Activated CD4-positive, CD25-positive, alpha-beta regulatory T cell treated with anti-CD3 and anti-CD28 coated beads, Interleukin-2, amount 50 U/mL, for 72 hours (primary cell): Measurements from ENCODE around the gene TEX36.
"Not testable (repeated sequence)": the region's sequence is repeated elsewhere in the genome, so short reads cannot be mapped to it uniquely, and the experiment has no call there.

Experiments used
- DNase-seq: peaks from one replicate; pipeline ENCODE4 v3.0.0; 2021

Gene TEX36

DNA sequence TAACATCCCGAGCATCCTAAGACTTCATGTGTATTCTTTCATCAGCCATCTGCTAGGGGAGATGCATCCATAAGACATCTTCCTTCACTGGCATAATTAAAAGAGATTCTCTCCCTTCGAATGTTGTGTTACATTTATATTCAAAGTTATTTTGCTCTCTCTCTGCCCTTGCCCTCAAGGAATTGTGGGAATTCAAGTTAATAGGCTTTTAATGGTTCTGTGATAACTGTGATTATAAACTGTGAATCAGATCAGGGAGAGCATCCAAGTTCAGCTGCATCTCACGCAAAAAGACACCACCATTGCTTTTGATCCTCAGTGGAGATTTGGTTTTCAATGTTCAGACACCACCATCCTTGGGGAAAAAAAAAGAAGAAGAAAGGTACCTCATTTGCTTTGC is 9.2 kb upstream of the TEX36 start:
- no peak for DNase-seq

GRCh38 chr10:125691160-125691981 is 8.4 kb upstream of the TEX36 start:
- DNase-seq = no peak

- no peak for DNase-seq
Measured at GRCh38 chr10:125689955-125690569, 7.1 kb upstream of the TEX36 start.

DNA sequence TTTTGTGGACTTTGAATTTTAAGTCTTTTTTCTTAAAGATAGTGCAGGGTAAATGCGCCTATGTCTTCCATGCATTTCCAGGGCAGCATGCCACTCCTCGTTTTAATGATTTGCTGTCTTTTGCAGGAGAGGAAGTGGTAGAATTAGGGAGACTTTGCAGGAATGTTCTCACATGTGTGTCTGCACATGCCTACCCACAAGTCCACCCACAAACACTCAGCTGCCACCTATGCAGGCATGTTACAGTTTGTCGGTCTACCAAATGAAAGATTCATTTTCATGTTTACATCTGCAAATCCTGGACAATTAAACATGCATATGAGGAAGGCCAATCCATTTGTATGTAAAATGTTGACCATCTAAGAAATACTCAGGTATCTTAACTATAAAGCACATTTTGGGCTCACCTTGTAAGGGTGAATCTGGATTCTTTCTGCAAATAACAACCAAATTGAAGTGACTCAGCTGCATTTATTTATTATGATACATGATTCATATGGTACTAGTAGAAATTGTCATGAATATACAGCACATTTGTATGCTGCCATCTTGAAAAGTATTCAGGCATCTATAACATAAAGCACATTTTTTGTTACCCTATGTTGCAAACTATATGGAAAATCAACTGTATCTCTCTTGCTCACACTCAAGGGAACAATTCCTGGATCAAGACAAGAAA is 4.7 kb upstream of the TEX36 start:
- no peak for DNase-seq

- no peak for DNase-seq
Measured at GRCh38 chr10:125684581-125684980, 1.6 kb upstream of the TEX36 start.

DNA sequence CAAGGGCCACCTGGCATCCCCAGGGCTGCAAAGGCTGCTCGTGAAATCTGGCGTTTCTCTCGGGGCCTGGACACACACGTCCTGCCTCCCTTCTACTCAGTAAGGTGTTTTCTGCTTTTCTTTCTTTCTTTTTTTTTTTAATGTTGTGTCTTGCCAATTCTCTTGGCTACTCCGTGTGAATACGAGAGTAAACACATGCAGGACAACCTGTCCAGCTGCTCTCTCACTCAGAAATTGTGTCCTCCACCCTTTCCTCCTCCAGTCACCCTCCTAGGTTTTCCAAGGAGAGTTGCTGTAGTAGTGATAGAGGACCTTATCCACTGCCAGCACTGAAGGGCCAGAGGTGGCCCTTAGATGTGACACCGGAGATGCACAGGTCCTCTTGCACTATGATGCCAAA is 858 bp upstream of the TEX36 start:
- DNase-seq = no peak

DNA sequence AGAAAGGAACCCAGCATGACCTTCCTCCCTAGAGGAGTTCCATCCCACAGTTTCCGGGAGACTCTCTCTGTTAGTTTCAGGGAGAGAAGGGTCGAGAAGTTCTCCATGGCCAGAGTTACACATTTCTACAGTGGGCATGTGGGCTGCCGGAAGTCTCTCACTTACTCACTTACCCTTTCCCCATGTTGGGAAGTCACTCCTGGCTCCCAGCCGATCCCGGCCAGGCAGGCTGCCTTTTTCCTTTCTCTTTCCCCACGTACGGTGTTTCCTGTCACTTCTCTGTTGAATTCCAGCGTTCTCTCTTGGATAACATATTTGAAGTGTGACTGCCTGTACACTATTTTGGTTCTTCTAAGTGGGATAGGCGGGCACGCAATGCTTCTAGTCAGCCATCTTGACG is 3.5 kb downstream of the TEX36 start:
- DNase-seq = no peak

DNA sequence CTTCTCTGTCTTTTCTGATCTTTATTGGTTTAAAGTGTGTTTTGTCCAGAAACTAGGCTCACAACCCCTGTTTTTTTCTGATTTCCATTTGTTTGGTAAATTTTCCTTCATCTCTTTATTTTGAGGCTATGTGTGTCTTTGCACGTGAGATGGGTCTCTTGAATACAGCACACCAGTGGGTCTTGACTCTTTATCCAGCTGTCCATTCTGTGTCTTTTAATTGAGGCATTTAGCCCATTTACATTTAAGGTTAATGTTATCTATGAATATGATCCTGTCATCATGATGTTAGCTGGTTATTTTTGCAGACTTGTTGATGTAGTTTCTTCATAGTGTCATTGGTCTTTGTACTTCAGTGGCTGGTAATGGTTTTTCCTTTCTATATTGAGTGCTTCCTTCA is 10.1 kb downstream of the TEX36 start:
- no peak for DNase-seq

GRCh38 chr10:125662584-125662983 is 20.4 kb downstream of the TEX36 start:
- DNase-seq = no peak

GRCh38 chr10:125661941-125662515 is 20.9 kb downstream of the TEX36 start:
- no peak for DNase-seq

- no peak for DNase-seq
Measured at GRCh38 chr10:125661431-125661940, 21.5 kb downstream of the TEX36 start.

- no peak for DNase-seq
Measured at GRCh38 chr10:125659071-125659470, 23.9 kb downstream of the TEX36 start.

- no peak for DNase-seq
Measured at GRCh38 chr10:125656523-125656922, 26.4 kb downstream of the TEX36 start.

GRCh38 chr10:125653113-125653512 is 29.9 kb downstream of the TEX36 start:
- DNase-seq = not testable (repeated sequence)

DNA sequence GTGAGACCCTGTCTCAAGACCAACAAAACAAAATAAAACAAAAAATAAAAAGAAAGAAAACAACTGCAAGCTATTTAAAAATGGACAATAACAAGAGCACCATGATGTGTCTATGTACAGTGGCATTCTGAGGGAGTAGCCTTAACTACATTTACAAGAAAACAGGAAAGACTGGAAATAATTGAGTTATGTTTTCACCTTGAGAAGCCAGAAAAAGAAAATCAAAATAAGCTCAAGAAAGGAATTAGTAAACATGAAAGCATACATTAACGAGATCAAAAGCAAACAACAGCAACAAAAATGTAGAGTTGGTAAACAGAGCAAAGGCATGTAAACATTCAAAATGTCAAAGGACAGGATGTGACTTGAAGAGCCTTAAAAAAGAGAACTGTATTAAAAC is 36.7 kb downstream of the TEX36 start:
- DNase-seq = no peak

DNA sequence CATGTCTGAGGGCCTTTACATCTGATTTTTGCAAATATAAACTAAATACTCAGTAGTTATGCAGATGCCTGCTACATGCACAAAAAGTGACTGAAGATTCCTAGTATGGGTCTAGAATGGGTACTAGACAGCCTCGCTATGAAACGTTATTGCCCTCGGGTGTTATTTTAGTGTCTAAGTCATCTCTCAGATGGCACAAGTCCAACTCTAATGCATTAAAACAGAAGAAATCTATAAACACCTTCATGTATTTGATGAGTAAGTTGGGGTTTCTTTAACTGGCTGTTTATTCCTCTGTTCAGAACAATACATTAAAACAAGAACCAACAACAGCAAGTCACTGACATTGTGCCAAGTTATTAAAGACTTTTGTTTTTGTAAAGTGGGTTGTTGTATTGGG is 41.6 kb downstream of the TEX36 start:
- no peak for DNase-seq

DNA sequence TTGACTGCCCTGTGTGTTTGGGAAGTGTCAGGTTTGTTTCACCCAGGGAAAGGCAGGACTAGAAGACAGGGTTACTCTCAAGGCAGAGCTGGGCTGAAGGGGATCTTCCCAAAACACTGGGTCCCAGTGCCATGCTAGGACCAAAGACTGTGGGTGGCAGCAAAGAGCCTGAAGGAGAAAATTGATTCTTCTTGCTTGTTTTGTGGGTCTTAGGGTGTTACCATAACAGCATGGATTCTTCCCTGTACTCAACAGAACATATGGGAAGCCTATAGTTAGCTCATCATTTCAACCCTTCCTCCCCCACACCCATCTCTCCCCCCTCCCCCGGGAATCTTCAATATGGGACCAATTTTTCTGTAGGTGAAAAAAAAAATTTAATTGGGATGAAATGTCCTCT is 42.3 kb downstream of the TEX36 start:
- DNase-seq = no peak

DNA sequence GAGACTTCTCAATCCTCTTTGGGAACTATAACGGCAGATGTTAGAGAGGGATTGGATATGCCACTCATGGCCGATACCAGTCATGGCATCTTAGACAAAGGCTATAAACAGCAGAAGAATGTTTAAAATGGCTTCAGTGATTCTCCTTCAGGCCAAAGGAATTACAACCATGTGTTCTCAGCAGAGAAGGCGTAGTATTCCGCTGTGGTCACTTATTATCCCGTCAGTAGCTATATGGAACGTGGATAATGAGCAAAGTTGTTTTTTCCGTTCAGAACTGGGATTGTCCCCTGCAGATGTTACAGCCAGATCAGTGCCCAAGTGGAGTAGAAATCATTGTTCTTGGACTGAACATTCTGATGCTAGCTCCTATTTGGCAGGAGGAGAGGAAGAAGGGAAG is 43.1 kb downstream of the TEX36 start:
- no peak for DNase-seq

- DNase-seq = no peak
Measured at GRCh38 chr10:125638555-125638954, 44.4 kb downstream of the TEX36 start.

GRCh38 chr10:125637496-125637895 is 45.5 kb downstream of the TEX36 start:
- no peak for DNase-seq

DNA sequence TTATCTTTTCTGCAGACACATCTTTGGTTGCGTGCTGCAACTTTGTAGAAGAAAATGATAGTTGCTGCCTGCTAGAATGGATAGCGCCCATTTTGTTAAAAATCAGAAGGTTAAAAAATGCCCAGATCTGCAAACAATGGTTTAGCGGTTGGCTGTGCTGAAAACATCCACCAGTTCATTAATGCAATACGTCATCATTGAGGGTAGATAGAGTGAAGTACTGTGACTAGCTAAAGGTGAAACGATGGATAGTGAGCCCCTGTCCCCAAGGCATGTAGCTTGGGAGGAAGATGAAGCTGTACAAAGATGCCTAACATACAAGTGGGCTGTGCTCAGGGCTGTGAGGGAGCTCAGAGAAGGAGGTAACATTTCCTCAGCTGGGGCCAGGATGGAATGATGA is 48.4 kb downstream of the TEX36 start:
- DNase-seq = no peak

GRCh38 chr10:125633517-125633999 is 49.4 kb downstream of the TEX36 start:
- no peak for DNase-seq

DNA sequence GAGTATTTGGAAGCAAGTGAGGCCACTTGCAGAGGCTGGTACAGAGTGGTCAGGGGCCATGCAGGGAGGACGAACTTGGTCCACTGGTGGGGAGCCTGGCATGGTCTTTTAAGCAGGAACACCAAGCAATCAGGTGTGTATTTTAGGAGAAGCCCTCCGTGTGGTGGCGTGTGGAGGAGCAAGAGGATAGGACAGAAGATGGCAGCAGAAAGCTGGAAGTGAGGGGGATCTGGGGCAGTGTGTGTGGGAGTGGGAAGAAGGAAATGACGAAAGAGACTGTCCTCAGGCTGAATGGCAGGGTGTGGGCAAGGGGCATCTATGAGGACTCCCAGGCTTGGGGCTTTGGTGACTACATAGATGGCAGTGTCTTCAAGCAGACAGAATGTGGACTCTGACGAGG is 51.2 kb downstream of the TEX36 start:
- DNase-seq = no peak
